NCI-H1417 treated with DMSO at 0.1 percent for 48 hours (cell line): Measurements from ENCODE around the gene ANKEF1.
A peak's percentile ranks its signal among the peaks of the same experiment; 100 is the strongest.

Experiments
- DNase-seq: peaks from one replicate; lab custom pipeline; 2025; lab: John Stamatoyannopoulos, UW

Gene ANKEF1

DNA sequence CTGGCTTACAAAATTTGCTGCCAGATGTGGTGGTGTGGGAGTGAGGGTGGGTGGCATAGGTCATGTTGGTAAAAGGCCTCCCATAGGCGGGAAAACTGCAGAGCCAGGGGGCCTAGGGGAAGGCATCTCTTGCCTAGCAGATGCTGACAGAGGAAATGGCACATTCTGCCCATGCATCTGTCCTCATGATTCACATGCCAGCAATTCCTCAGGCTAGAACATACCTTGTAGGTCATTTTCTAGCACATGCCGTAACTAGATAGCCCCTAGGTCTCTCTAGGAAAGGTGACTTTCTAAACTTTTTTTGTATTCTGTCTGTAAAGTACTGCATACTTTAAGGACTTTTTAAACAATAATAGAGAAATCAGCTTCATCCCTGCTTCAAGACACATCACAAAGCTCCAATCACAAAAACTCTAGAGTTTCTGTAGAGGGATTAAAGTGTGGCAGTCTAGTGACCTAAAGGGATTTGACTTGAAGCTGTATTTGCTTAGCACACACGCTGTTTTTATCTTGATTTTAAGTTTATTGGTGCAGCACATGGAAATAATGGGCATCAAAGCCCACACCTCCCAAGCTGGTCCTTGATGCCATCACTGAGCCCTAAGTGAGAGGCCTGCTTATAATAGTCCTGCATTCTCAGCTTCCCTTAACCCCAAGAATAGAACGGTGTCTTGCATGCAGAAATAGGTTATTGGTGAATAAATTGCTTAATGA is 55.2 kb downstream of the ANKEF1 start:
- DNase-seq, result no peak

DNA sequence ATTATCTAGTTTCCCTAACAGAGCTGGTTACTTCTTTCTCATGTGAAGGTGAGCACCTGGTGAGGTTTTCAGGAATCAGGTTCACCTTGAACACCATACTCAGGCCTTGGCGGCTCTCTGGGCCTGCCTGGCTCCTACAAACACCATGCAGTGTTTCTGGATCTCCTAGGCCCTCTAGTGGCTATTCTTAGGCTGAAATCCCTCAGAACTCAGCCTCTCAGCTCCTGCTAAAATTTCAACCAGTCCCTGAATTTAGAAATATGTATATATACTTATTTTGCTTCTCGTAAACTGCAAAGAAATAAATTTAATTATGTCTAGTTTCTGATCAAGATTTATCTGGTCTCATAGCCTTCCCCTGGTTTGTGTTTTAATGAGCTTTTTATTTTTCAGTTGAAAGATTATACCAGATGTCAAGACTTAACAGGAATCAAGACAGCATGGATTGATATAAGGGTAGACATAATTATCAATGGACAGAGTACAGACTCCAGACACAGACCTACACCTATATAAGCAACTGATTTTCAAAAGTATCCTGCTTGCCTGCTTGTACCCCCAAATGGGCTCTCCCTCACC is 55.9 kb downstream of the ANKEF1 start:
- peak; percentile 35 for DNase-seq

DNA sequence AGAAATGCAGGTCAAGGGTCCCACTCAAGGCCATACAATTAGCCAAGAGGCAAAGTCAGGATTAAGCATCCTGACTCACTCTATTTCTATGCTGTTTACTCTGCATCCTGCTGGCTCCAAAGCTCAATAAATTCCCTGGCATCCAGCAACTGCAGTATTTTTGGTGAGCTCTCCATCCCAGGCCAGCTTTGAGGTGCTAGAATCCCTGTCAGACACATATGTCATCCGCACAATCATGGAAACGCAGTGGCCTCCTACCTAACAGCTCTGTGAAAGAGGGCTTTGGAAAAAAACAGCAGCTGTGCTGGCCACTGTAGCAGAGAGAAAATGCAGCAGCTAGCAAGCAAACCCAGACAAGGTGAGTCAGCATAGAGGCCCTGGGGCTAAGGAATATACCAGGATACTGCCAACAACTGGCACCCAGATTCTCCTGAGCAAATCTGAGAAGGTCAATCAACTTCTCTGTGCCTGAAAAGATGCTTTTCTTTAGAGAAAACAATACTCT is 58.4 kb downstream of the ANKEF1 start:
- no peak for DNase-seq

DNA sequence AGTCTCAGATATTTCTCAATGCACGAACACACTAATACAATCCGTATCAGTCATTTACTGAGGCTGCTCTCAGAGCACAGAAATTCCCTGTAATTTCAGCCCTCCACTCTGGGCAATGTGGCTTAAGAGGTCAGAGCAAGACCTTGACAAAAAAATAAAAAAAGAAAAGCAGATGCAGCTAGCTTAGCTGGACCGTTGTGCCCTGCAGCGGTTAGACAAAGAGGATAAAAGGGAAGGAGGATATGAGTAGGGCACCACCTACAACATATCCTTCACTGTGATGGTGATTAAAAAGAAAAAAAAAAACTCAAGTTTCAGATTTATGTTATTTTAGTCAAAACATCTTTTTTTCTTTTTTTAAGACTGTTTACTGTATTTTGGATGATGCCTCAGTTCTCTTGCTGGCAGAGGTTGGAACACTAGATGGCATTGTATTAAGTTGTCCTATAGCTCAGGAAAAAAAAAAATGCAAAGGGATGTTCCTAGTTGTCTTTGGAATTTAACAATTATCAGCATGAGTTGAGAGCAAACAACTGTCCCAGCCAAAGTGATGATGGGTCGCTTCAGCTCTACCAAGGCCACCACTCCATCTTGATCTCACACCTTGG is 59.9 kb downstream of the ANKEF1 start:
- no peak for DNase-seq

DNA sequence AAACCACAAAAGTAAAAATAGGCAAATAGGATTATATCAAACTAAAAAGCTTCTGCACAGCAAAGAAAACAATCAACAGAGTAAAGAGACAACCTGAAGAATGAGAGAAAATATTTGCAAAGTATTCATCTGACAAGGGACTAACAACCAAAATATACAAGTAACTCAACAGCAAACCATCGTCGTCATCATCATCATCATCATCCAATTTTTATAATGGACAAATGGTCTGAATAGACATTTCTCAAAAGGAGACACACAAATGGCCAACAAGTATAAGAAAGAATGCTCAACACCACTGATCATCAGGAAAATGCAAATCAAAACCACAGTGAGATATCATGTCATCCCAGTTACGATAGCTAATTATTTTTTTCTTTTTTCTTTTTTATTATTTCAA is 62.0 kb downstream of the ANKEF1 start:
- DNase-seq, result no peak

DNA sequence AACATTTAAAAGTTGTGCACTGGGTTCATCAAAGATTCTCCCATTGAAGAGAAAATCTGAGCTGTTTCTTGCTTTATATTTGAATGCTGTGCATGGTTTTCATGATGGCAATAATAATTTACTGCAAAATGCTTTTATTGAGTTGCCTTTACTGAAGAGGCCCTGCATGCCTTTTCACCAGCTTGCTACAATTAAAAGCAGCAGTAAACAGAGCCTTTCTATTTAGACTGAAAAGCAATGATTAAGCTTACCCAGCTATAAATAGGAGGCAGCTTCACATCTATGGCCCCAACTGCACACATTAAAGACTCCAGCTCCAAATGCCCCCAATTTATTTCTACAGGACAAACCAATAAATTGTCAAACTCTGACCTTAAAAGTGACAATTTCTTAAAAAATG is 70.3 kb downstream of the ANKEF1 start:
- DNase-seq, result peak; percentile 37
